Measurements from ENCODE around the gene IRAK2.
"Not testable (repeated sequence)": the region's sequence is repeated elsewhere in the genome, so short reads cannot be mapped to it uniquely, and the experiment has no call there.

IRAK2 gene

GRCh38 chr3:10173095-10173925, 8.6 kb downstream of the IRAK2 start:
- no peak for TF ChIP-seq CTCF (conservative IDR thresholded peaks at IDR 0.05; ENCODE audit: low read depth, low read length)
- H3K4me3 ChIP-seq (ENCODE audit: low read length), result no peak overlapping the region
- DNase-seq (ENCODE audit: low read depth), result no peak

DNA sequence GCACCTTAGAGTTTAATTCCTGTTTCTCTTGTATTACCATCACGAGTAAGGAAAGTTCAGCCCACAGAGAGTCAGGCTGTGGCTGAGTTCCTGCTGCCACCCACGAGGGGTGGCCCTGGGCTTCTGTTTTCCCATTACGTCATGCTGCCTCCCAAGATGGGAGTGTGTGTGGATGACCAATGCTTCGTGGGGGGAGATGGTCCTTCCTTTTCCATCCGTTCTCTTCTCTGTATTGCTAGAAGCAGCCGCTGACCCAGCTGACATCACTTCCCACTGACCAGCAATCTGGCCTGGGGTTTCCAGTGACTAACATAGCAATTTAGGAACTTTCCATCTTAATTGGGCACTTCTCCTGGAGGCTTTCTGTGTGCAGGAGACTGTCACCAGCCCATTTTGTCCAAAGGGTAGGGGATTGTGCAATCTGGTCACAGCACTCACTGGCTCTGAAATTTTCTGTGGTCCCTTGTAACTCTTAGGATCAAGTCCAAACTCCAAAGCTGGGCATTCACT, 9.3 kb downstream of the IRAK2 start:
- H3K4me3 ChIP-seq (ENCODE audit: low read length), result no peak overlapping the region
- TF ChIP-seq CTCF (conservative IDR thresholded peaks at IDR 0.05; ENCODE audit: low read depth, low read length), result no peak
- DNase-seq (ENCODE audit: low read depth), result peak; percentile 66

DNA sequence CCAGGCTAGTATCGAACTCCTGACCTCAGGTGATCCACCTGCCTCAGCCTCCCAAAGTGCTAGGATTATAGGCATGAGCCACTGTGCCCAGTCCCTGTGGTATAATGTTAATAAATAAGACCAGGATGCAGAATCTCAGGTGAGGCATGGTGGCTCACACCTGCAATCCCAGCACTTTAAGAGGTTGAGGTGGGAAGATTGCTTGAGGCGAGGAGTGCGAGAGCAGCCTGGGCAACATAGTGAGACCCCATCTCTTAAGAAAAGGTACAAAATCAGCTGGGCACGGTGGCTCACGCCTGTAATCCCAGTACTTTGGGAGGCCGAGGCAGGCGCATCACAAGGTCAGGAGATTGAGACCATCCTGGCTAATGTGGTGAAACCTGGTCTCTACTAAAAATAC, 10.6 kb downstream of the IRAK2 start:
- DNase-seq (ENCODE audit: low read depth); H3K4me3 ChIP-seq (ENCODE audit: low read length): not testable (repeated sequence)

- not testable (repeated sequence) for H3K4me3 ChIP-seq (ENCODE audit: low read length)
Observed at GRCh38 chr3:10176150-10176549, 11.4 kb downstream of the IRAK2 start.

GRCh38 chr3:10177737-10178136, 13.0 kb downstream of the IRAK2 start:
- no peak for DNase-seq (ENCODE audit: low read depth)
- TF ChIP-seq CTCF (conservative IDR thresholded peaks at IDR 0.05; ENCODE audit: low read depth, low read length), result no peak
- no peak overlapping the region for H3K4me3 ChIP-seq (ENCODE audit: low read length)

More at GRCh38 chr3:10176150-10176549, 11.4 kb downstream of the IRAK2 start:
- not testable (repeated sequence) for DNase-seq (ENCODE audit: low read depth)

GRCh38 chr3:10178892-10179291, 14.2 kb downstream of the IRAK2 start:
- no peak for DNase-seq (ENCODE audit: low read depth)
- H3K4me3 ChIP-seq (ENCODE audit: low read length), result no peak overlapping the region
- no peak for TF ChIP-seq CTCF (conservative IDR thresholded peaks at IDR 0.05; ENCODE audit: low read depth, low read length)

- no peak for TF ChIP-seq CTCF (conservative IDR thresholded peaks at IDR 0.05; ENCODE audit: low read depth, low read length)
- DNase-seq (ENCODE audit: low read depth), result no peak
Observed at GRCh38 chr3:10180289-10180688, 15.6 kb downstream of the IRAK2 start.

DNA sequence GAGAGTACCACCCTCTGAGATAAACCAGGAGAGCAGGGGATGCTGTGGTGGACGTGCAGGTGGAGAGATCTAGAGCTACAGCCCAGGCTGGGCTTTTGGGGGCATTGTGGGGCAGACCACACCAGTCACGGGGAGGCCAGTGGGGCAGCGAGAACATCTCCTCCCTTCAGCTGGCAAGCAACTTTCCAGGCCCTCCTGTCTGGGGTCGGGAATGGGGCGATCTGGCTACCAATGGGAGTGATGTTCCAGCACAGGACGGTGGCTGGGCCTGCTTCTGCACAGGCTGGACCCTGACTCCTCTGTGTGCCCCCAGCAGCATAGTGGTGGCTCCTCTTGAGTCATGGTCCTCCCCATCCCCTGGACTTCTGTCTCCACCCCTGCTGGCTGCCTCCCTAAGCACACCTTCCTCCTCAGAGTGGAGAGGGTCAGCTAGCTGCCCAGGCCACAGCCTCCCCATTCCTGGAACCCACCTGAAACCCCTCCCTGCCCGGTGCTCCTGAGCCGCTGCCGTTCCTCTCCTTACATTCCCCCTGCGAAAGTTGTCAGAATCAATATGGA, 16.1 kb downstream of the IRAK2 start:
- H3K4me3 ChIP-seq (ENCODE audit: low read length), result no peak overlapping the region
- DNase-seq (ENCODE audit: low read depth), result no peak
- no peak for TF ChIP-seq CTCF (conservative IDR thresholded peaks at IDR 0.05; ENCODE audit: low read depth, low read length)

More at GRCh38 chr3:10180289-10180688, 15.6 kb downstream of the IRAK2 start:
- H3K4me3 ChIP-seq (ENCODE audit: low read length), result no peak overlapping the region
